HG02885 (cell line): ENCODE measurements around the gene USP48.
"Not testable (repeated sequence)": the region's sequence is repeated elsewhere in the genome, so short reads cannot be mapped to it uniquely, and the experiment has no call there.

ENCODE experiments used
- ATAC-seq: cut with Tn5 transposase; IDR thresholded peaks from one replicate; pipeline ENCODE4 v1.9.1; 2021; ENCODE audit warnings: mild to moderate bottlenecking; ENCODE audit not compliant: unreplicated experiment, poor library complexity

Gene USP48

DNA sequence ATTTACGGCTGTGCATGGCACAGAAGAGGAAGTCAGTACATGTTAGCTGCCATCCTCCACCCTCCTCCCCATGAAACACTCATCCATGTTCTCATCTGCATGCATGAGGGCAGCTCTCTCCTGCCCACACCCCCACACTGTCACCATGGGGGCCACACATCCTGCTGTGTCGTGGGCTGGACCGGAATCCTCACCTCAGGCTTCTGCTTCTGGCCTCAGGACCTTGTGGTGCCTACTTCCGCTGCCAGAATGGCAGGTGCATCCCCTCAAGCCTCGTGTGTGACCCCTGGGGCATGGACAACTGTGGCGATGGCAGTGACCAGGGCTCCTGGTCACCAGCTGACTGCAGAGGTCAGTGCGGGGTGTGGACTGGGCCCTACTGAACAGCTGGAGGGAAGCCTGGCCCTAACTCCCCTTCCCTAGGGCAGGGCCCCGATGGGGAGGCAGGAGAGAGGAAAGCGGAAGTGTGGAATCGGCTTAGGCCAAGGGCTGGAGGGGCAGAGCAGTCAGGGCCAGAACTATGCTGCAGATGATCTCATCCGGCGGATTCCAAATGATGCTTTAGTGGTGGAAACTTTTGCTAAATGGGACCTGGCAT is 32.9 kb upstream of the USP48 start:
- no peak for ATAC-seq

DNA sequence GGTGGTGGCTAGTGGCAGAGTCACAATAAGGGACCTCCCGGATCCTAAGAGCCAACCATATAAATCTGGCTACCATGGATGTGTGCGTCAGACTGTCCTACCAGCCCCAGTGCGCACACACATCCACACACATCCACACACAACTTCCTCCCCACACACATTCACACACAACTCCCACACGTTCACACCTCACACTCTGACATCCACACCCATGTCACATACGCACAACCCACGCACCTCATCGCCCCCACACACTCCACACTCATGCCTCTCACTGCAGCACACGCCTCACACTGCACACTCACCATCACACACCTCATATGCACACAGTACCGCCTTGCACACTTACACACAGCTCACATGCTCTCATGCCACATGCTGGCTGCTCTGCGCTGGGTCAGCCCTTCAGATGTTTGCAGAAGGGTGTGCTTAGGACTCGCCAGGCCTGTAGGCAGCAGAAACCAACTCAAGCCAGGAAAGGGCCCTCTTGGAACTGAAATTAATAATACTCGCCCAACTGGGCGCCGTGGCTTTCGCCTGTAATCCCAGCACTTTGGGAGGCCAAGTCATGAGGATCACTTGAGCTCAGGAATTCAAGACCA is 32.1 kb upstream of the USP48 start:
- ATAC-seq: no peak

DNA sequence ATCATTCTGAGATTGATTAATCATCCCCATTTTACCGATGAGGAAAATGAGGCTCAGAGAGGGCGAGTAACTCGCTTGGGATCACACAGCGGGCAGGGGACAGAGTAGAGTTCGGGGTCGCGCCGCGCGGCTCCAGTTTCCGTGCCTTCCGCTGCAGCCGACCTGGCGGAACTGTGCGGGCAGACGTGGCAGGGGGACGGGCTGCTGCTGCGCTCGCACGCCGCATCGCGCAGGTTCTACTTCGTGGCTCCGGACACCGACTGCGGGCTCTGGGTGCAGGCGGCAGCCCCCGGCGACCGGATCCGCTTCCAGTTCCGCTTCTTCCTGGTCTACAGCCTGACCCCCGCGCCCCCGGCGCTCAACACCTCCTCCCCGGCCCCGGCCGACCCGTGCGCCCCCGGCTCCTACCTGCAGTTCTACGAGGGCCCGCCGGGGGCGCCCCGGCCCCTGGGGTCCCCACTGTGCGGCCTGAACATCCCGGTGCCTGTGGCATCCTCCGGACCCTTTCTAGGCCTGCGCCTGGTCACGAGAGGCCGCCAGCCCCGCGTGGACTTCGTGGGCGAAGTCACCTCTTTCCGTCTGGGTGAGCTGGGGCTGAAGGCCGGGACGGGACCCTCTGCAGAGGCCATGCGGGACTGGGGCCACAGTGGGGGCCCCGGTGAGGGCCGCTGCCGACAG is 31.4 kb upstream of the USP48 start:
- no peak for ATAC-seq

DNA sequence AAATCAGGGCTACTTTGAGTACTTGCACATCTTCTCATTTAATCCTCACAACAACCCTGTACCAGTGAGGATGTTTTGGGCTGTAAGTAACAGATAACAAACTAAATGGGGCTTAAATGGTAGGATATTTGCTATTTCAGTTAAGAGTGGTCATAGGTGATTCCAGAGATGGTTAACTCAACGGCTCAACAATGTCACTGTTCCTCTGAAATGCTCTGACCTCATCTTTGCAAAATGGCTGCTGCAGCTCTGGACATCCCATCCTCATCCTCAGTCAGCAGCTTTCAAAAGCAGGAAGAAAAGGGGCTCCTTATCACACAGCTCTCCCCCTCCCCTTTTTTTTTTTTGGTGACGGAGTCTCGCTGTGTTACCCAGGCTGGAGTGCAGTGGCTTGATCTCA is 30.6 kb upstream of the USP48 start:
- ATAC-seq: no peak

DNA sequence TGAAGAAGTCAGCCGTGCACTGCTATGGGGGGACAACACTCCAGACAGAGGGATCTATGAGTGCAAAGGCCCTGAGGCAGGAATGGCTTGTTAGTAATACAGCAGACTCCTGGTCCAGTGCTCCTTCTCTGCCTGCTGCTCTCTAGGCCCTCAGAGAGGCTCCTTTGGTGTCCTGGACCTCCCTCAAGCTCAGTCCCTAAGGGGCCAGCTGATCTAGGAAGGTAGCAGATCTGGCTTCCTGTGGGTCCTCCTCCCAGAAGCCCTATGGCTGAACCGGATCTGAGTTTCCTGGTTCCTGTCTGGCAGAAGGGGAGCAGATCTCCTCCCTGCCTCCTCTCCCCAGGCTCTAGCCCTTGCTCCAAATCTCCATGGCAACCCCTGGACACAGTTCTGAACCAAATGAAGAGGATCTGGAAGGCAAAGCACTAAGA is 28.9 kb upstream of the USP48 start, which contains the start of gene LDLRAD2:
LDLRAD2 (plus strand) TSS at position 391 of the 431 bp plus-strand sequence. CDS start 187 bp downstream, outside the sequence.
- ATAC-seq: no peak

DNA sequence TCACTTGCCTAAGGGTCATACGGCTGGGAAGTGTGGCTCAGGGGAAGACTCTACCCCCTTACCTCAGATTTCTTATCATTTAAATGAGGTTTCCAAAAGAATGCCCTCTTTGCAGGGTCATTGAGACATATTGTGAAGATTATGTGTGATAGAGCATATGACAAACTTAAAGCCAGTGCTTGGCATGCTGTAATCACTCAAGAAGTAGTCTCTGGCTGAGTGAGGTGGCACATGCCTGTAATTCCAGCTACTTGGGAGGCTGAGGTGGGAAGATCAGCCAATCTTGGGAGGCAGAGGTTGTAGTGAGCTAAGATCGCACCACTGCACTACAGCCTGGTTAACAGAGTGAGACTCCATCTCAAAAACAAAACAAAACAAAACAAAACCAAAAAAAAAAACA is 21.6 kb upstream of the USP48 start:
- no peak for ATAC-seq

DNA sequence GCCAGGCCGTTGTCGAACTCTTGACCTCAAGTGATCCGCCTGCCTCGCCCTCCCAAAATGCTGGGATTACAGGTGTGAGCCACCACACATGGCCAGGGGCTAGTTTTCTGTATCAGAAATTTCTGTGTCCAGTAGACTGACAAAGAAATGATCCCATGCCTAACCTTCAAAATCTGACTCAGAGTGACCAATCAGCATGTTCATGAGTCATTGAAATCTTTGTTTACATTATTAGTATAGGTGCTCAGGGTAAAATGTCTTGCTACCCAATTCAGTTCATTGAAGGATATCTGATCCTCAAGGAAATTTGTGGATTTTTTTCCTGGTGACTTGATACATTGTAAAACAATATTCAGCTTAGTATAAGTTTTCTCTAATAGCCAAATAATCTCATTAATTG is 18.2 kb upstream of the USP48 start:
- no peak for ATAC-seq

DNA sequence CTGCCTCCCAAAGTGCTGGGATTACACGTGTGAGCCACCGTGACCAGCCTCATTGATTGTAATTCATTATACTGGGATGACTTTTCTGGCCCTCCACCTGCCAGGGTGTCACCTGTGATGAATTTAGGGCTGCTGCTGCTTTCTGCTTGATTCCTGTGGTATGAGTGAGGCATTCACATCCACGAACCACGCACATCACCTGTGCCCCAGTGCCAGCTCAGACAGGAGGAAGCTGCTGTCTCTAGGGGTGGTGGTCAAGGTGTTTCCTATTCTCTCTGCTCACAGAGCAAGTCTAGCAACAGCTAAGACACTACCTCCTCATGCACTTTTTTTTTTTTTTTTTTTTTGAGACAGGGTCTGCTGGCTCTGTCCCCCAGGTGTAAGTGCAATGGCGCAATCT is 16.8 kb upstream of the USP48 start:
- ATAC-seq: no peak

DNA sequence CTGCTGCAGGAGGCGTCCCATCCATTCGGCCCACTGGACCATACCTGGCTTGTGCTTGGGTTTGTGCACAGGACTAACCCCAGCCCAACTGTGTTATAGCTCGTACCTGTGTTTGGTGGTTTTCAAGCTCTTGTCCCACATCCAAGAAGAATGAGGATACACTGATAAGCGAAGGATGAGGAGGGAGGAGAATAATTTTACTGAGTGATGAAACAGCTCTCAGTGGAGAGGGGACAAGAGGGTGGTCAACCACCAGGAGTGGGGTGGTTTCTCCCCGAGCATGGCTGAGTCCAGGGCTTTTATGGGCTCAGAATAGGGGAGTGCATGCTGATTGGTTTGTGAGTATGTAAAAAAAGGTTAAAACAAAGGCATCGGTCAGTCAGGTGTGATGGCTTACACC is 12.1 kb upstream of the USP48 start:
- ATAC-seq: no peak

DNA sequence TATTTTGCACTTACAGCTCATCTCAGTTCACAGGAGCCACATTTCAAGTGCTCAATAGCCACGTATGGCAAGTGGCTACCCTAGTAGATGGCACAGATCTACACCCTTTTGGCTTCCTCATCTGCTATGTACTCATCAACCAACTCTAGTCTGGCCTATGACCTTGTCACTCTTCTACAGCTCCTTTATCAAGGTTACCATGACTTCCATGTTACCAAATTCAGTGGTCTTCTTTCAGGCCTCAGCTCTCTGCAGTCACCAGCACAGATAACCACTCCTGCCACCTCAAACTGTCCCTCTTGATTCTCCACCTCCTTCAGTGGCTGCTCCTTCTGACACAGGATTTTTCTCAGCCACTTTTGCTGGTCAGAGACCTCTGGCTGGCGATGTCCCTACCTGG is 11.7 kb upstream of the USP48 start:
- no peak for ATAC-seq

DNA sequence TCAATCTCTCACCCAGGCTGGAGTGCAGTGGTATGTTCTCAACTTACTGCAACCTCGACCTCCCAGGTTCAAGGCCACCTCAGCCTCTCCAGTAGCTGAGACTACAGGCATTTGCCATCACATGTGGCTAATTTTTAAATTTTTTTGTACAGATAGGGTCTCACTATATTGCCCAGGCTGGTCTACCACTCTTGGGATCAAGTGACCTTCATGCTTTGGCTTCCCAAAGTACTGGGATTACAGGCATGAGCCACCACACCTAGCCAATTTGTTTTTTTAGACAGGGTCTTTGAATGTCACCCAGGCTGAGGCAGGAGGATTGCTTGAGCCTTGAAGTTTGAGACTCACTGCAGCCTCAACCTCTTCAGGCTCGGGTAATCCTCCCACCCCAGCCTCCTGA is 10.2 kb upstream of the USP48 start:
- no peak for ATAC-seq

DNA sequence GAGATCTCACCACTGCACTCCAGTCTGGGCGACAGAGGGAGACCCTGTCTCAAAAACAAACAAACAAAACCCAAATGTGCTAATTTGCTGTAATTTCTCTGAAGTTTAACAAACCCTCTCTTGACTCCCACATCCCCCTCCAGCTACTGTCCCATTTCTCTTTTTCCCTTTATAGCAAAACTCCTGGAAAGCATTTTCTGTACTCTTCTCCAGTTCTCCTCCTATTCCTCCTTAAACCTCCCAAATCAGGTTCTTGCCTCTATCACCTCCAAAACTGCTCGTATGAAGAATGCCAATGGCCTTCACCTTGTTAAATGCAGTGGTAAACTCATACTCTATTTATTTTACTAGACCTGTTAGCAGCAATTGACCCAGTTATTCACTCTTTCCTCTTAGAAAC is 3.7 kb upstream of the USP48 start:
- ATAC-seq: no peak

DNA sequence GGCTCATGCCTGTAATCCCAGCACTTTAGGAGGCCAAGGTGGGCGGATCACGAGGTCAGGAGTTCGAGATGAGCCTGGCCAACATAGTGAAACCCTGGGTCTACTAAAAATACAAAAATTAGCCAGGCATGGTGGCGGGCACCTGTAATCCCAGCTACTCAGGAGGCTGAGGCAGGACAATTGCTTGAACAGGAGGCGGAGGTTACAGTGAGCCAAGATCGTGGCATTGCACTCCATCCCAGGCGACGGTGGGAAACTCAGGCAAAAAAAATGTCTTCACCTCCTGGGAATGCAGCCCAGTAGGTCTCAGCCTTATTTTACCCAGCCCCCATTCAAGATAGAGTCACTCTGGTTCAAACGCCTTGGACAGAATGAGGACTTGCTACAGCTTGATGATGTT is 2.8 kb upstream of the USP48 start:
- ATAC-seq: not testable (repeated sequence)

DNA sequence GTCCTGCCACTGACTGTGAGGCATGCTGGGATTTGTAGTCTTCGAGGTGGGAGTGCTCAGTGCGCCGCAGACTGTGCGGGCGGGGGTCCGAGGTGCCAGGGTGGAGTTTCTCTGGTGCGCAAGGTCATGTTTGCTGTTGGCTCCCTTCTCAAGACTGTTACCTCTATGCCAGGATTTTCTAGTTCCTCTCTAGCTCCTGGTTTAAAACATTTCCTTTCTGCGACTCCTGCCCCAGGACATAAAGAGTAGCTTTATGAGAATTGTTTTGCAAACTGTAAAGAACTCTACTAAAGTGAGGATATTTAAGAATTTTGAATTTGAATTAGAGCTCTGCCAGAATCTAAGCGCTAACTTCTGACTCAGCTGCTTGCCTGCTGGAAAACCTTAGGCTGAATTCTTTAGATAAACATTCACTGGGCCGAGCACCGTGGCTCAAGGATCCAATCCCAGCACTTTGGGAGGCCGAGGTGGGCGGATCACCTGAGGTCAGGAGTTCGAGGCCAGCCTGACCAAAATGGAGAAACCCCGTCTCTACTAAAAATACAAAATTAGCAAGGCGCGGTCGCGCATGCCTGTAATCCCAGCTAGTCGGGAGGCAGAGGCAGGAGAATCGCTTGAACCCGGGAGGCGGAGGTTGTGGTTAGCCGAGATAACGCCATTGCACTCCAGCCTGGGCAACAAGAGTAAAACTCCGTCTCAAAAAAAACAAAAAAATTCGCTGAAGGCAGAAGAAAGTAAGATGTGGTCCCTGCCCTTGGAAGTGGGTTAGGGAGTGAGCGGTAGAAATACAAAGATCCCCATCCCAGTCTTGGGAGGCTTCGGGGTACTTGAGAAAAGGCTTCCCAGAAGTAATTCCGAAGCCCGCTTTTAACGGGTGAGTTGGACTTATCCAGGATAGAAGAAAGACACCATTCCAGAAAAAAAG is 992 bp upstream of the USP48 start:
- no peak for ATAC-seq

DNA sequence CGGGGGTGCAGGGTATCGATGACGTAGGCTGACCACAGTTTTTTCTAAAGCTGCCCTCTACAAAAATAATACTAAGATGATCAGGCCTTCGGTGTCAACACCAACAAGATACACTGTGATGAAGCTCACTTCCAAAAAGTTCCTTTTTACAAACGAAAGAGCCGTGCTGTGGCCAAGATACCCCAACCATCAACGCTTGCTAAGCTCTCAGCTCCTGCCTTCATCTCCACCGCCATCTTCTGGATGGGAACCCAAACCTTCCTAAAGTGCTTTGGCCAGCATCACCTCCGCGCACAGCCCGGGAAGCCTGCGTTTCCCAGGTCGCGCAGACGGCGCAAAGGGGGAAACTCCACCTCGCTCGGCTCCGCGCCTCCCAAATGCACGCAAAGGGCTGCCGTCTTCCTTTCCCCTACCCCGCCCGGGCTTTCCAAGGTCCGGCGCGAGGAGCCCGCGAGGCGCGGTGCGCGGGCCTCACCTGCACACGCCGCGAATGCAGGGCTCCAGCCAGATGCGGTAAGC is 541 bp downstream of the USP48 start:
- peak; percentile 23 for ATAC-seq

DNA sequence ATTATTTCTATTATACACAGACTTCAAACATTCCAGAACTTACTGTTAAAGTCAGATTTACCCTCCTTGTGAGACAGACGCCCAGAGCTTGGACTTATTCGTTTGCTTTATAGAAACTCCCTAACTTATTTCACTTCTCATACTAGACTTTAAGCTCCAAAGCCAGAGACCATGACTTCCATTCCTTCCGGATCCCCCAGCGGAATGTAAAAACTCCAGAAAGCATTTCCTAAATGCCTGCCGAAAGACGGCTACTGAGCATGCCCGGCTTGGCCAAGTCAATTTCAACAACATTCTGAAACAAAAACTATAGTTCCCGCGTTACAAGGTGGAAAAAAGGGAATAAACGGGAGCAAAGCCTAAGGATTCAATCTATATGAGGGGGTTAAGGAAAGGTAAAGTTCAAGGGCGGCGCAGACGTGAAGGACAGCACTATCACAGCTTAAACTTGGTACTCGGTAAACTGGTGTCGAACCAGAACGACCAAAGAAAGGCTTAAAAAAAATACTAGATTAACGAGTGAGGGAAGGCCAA is 1.1 kb downstream of the USP48 start:
- ATAC-seq: no peak

DNA sequence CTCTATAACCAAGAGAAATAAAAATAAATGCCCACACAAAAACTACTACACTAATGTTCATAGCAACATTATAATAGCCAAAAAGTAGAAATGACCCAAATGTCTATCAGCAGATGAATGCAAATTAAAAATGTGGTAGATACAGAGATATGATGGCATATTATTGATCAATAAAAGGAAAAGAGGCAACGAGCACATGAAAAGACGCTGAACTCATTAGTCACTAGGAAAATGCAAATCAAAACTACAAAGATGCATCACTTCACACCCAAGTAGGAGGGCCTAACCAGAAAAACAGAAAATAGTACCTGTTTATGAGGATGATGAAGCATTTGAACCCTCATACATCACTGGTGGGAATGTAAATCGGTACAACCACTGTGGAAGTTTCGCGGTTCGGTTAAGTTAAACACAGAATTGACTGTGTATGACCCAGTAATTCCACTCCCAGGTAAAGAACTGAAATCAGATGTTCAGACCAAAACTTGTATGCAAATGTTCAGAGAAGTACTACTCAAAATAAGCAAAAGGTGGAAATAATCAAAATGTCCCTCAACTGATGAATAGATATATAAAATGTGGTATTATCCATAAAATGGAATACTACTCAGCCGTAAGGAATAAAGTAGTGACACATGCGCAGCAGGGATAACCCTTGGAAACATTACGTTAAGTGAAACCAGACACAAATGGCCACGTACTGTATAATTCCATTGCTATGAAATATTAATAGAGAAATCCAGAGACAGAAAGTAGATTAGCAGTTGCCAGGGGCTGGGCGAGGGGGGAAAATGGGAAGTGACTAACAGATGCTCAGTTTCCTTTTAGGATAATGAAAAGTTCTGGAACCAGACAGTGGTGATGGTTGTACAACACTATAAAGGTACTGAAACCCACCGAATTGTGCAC is 3.1 kb downstream of the USP48 start:
- ATAC-seq: peak; percentile 31

DNA sequence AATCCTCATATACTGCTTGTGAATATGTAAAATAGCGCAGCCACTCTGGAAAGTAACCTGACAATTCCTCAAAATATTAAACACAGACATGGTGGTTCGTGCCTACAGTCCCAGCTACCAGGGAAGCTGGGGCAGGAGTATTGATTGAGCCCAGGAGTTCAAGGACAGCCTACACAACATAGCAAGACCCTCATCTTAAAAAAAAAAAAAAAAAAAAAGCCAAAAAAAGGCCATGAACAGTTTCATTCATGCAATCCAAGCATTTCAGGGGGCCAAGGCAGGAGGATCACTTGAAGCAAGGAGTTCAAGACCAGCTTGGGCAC is 4.6 kb downstream of the USP48 start:
- no peak for ATAC-seq

DNA sequence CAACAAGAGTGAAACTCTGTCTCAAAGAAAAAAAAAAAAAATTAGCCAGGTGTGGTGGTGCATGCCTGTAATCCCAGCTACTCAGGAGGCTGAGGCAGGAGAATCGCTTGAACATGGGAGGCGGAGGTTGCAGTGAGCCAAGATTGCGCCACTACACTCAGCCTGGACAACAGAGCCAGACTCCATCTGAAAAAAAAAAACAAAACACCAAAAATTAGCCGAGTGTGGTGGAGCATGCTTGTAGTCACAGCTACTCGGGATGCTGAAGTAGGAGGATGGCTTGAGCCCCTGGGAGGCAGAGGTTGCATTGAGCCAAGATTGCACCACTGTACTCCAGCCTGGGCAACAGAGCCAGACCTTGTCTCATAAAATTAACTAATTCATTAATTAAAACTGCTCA is 6.0 kb downstream of the USP48 start:
- not testable (repeated sequence) for ATAC-seq
